GM10266 (cell line): Measurements from ENCODE around the gene PABPC1L.

Experiments
- DNase-seq: peaks from one replicate; pipeline ENCODE4 v3.0.0; 2012; ENCODE audit errors: extremely low spot score
- TF ChIP-seq, protein P1 (sequence below): IDR thresholded peaks from 2 replicates; pipeline ENCODE4 v1.5.1; 2012; ENCODE audit warnings: mild to moderate bottlenecking, low read depth; ENCODE audit not compliant: control insufficient read depth, insufficient read depth; ENCODE audit errors: missing control alignments

PABPC1L gene

DNA sequence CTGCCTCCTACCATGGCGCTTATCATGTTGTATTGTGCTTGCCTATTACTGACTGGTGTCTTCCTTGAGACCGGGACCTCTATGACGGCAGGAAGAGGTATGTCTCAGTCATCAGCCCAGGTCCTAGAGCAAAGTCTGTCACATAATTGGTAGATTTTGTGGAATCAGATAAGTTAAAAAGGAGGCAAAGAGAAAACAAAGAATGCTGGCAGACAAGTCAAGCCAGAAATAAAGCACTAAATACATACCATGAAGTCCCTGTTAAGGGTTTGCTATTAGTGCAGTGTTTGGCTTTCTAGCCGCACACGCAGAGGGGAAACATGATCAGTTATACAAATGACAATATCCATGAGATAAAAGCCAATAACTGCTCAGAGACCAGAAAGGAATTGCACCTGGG lies 44.4 kb downstream of the PABPC1L start:
- no peak for DNase-seq
- TF ChIP-seq, protein P1, sequence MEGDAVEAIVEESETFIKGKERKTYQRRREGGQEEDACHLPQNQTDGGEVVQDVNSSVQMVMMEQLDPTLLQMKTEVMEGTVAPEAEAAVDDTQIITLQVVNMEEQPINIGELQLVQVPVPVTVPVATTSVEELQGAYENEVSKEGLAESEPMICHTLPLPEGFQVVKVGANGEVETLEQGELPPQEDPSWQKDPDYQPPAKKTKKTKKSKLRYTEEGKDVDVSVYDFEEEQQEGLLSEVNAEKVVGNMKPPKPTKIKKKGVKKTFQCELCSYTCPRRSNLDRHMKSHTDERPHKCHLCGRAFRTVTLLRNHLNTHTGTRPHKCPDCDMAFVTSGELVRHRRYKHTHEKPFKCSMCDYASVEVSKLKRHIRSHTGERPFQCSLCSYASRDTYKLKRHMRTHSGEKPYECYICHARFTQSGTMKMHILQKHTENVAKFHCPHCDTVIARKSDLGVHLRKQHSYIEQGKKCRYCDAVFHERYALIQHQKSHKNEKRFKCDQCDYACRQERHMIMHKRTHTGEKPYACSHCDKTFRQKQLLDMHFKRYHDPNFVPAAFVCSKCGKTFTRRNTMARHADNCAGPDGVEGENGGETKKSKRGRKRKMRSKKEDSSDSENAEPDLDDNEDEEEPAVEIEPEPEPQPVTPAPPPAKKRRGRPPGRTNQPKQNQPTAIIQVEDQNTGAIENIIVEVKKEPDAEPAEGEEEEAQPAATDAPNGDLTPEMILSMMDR, result no peak

DNA sequence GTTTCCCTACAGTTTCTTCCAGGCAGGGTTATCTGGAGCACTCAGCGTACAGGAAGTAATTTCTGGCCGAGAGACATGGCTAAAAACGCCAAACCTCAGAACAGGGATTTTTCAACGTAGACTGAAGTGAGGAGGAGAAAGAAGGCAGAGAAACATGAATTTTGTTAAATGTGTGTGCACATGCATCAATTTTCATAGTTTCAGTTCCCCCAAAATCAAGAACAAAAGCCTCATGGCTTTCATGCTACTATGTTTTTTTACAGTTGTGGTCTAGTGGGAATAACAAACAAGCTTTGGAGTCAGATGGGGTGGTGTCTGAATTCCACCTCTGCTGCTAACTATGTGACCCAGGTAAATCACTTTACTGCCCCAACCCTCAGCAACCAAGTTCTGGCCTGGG lies 45.4 kb downstream of the PABPC1L start:
- TF ChIP-seq, protein P1, result no peak

DNA sequence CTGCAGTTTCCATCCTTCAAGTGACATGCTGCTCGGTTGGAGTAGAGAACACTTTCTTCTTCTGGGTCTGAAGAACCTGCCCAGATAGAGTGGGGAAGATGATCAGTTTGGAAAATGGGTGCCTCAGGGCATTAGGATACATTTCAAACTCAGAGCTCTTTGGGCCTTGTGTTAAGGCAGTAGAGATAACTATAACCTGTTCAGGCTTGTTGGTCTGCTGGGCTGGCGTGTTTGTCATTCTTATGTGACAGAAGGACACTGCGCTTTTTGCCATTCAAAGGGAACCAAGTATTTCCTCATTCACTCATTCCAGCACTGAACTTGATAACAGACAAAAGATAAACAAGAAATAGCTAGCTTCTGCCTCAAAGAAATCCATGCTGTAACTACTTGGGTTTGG lies 46.5 kb downstream of the PABPC1L start:
- no peak for DNase-seq
- TF ChIP-seq, protein P1, result no peak

More for the DNA sequence above, 45.4 kb downstream of the PABPC1L start:
- DNase-seq, result no peak

DNA sequence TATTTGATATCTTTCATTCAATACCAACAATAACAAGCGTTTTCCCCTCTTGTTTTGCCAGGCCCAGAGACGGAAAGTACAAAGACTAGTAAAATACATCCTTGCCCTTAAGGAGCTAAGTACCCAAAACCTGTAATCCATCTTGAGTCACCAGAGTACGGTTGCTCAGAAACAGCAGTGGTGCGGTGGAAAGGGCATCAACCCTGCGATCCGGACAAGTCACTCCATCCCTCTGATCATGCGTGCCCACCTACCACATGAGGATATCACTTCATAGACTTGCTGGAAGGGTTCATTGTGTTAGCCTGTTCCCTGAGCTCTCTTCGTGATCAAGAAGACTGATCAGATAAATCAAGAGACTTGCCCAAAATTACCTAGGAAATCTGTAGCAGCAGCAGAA lies 48.4 kb downstream of the PABPC1L start:
- TF ChIP-seq, protein P1, result no peak
- no peak for DNase-seq

DNA sequence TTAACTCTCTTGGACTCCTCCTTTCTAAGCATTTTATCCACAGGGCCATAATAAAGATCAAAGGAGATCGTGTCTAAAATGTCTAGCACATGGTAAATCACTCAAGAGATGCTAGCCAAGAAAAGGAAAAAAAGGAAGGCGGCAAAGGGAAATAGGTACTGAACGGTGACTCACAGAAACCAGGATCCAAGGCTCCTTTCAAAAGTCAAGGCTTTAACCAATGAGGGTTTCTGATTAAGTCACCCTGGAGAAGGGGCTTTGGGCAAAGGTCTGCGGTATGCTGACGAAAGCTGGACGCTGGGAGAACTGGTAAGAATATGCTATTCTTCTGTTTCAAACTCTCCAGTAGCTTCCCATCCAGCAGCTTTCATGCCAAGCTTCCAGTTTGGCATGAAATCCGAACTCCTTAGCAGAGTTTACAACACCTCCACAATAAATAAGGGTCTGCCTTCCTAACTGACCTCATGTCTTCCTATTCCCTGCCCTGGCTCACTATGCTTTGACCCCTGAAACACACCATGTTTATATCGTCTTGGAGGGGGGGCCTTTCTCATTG lies 49.3 kb downstream of the PABPC1L start:
- DNase-seq, result no peak
- TF ChIP-seq, protein P1, result no peak

DNA sequence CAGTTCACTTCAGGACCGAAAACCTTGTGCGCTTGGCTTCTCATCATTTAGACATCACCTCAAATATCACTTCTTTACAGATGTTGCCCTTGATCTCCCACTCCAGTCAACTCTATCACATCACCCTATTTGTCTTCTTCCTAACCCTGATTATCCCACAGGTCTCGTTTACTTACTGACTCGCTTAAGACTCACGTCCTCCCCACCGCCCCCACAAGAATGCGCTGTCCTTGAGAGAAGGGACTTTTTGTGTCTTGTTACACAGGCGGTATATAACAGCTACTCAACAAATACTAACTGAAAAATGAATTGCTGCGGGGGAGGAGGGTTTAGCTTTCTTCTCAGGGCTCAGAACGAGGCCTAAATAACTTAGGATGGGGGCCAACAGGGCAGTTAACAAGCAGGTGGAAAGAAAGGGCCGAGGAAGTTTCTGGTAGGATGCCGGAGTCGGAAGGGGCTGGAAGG lies 49.8 kb downstream of the PABPC1L start:
- TF ChIP-seq, protein P1, result no peak
- peak; percentile 56 for DNase-seq

DNA sequence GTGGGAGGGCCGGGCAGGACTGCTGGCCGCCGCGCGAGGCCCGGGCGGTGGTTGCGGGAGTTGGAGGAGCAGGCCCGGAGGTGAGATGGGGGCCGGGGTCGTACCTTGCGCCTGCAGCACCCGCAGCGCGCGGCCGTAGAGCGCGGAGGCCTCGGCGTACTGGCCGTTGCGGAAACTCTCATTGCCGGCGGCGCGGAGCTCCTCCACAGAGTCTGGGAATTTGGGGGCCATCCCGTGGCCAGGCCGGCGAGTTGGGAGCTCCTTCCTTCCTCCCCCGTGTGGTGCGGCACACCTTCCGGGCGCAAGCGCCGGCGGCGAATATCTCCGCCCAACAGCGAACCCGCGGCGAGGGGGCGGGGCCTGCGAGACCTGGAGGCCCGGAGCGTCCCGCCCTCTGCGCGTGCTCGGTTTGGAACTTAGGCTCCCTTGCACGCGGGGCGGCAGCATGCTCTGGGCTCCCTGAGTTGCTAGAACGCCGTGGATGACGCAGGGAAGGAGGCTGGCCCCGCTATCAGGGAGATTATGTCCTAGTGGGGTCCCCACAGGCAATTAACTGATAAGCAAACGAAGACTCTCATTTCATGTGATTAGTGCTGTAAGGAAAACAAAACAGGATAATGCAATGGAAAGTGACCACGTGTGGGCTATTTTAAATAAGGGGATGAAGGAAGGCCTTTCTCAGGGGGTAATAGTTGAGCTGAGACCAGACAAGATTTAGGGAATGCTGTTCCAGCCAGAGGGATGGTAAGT lies 50.4 kb downstream of the PABPC1L start, which contains the start of gene TOMM34:
Gene TOMM34, minus strand, starts transcription at position 295 of the 750 bp plus-strand sequence. Its CDS starts 64 bp downstream, at position 231.
- DNase-seq, result peak; percentile 96

More for the DNA sequence above, 50.4 kb downstream of the PABPC1L start, which contains the start of gene TOMM34:
- TF ChIP-seq, protein P1, result no peak
